Measurements from ENCODE around the gene OR6B1.

GRCh38 chr7:144001543-144001942 lies 1.4 kb downstream of the OR6B1 start:
- no peak for TF ChIP-seq POLR2A (IDR thresholded peaks at IDR 0.05)
- TF ChIP-seq, protein P1, sequence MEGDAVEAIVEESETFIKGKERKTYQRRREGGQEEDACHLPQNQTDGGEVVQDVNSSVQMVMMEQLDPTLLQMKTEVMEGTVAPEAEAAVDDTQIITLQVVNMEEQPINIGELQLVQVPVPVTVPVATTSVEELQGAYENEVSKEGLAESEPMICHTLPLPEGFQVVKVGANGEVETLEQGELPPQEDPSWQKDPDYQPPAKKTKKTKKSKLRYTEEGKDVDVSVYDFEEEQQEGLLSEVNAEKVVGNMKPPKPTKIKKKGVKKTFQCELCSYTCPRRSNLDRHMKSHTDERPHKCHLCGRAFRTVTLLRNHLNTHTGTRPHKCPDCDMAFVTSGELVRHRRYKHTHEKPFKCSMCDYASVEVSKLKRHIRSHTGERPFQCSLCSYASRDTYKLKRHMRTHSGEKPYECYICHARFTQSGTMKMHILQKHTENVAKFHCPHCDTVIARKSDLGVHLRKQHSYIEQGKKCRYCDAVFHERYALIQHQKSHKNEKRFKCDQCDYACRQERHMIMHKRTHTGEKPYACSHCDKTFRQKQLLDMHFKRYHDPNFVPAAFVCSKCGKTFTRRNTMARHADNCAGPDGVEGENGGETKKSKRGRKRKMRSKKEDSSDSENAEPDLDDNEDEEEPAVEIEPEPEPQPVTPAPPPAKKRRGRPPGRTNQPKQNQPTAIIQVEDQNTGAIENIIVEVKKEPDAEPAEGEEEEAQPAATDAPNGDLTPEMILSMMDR (IDR thresholded peaks at IDR 0.05): no peak

Measured in lower leg skin (tissue), 3 donors.